Epithelial cell of proximal tubule (primary cell): ENCODE data around the gene WRNIP1. TPM values are rescaled to one million over a fixed set of nuclear protein-coding genes. Genes with fewer than 3 reads are reported as not detected.

Source experiments
- DNase-seq: peaks from one replicate; pipeline ENCODE4 v3.0.0-alpha.2; 2011; ENCODE audit warnings: low read depth
- H3K4me3 ChIP-seq: 2 replicates; pipeline ENCODE4 v1.5.1; 2011; ENCODE audit warnings: low read depth, mild to moderate bottlenecking, low read length
- CTCF ChIP-seq: conservative IDR thresholded peaks from 2 replicates; pipeline ENCODE4 v1.5.1; 2012; ENCODE audit warnings: low read depth, mild to moderate bottlenecking, low read length
- total RNA-seq: library from RNA; depleted of rRNA; stranded (reverse); fragments of >200 nt; gene quantifications from 2 replicates; pipeline ENCODE4 v1.2.3, GENCODE V29; 2015

The WRNIP1 gene
- total RNA-seq, 1 donor from 2014 or later: 71.4 TPM

- DNase-seq: no peak
- TF ChIP-seq CTCF: no peak
These were observed 31.9 kb upstream of the WRNIP1 start for GRCh38 chr6:2733324-2733723.

GRCh38 chr6:2733736-2734480 lies 31.3 kb upstream of the WRNIP1 start:
- DNase-seq: no peak
- no peak overlapping the region for H3K4me3 ChIP-seq
- no peak for TF ChIP-seq CTCF

More at GRCh38 chr6:2733324-2733723, 31.9 kb upstream of the WRNIP1 start:
- H3K4me3 ChIP-seq: no peak overlapping the region

- TF ChIP-seq CTCF: no peak
- DNase-seq: no peak
- H3K4me3 ChIP-seq: no peak overlapping the region
These were observed 30.6 kb upstream of the WRNIP1 start for GRCh38 chr6:2734488-2735166.

- DNase-seq: no peak
- no peak for TF ChIP-seq CTCF
- H3K4me3 ChIP-seq: no peak overlapping the region
These were observed 27.3 kb upstream of the WRNIP1 start for GRCh38 chr6:2737885-2738284.

GRCh38 chr6:2738373-2738979 lies 26.7 kb upstream of the WRNIP1 start:
- no peak overlapping the region for H3K4me3 ChIP-seq
- no peak for DNase-seq
- TF ChIP-seq CTCF: peak; percentile 83

GRCh38 chr6:2739335-2739734 lies 25.9 kb upstream of the WRNIP1 start:
- no peak for DNase-seq

More at GRCh38 chr6:2739335-2739734, 25.9 kb upstream of the WRNIP1 start:
- H3K4me3 ChIP-seq: no peak overlapping the region
- no peak for TF ChIP-seq CTCF
